Gastroesophageal sphincter (tissue), 4 donors: Measurements from ENCODE around the gene CISD3. TPM values are rescaled to one million over a fixed set of nuclear protein-coding genes. Genes with fewer than 3 reads are reported as not detected.

Experiments used
- ATAC-seq: fragments of 150-250 bp; one replicate; pipeline ENCODE4 v1.9.1; 2016; ENCODE audit warnings: mild to moderate bottlenecking, moderate library complexity
- H3K27ac ChIP-seq, 4 donors: fragments of 200-600 bp; sonication (generic) in 3 of 4; 1 replicate in 3 of 4; 2 replicates in 1 of 4; pipeline ENCODE4 v1.5.1; 2016 to 2019
- H3K27me3 ChIP-seq: fragments of 200-600 bp; sonication (generic); one replicate; pipeline ENCODE4 v1.5.1; 2019
- H3K36me3 ChIP-seq, 2 donors: fragments of 200-600 bp; sonication (generic); one replicate each; pipeline ENCODE4 v1.5.1; 2019; ENCODE audit warnings: control low read depth in 1 of 2
- H3K4me1 ChIP-seq, 3 donors: fragments of 200-600 bp; sonication (generic); 1 replicate in 2 of 3; 2 replicates in 1 of 3; pipeline ENCODE4 v1.5.1; 2016 to 2019; ENCODE audit warnings: control low read depth in 2 of 3
- H3K4me3 ChIP-seq, 2 donors: fragments of 200-600 bp; sonication (generic); one replicate each; pipeline ENCODE4 v1.5.1; 2019; ENCODE audit warnings: mild to moderate bottlenecking in 1 of 2, moderate library complexity in 1 of 2
- H3K9me3 ChIP-seq, 3 donors: fragments of 200-600 bp; sonication (generic); one replicate each; pipeline ENCODE4 v1.5.1; 2017 to 2019; ENCODE audit warnings: control low read depth in 2 of 3
- EP300 ChIP-seq: sonication (generic); formaldehyde crosslinking; IDR thresholded peaks from one replicate; pipeline ENCODE4 v1.6.1; 2017; ENCODE audit warnings: antibody characterized with exemption, mild to moderate bottlenecking
- POLR2A ChIP-seq, 2 donors: fragments of 450-650 bp; IDR thresholded peaks; one replicate each; pipeline ENCODE4 v1.6.1; 2017; ENCODE audit warnings: antibody characterized with exemption in 2 of 2, mild to moderate bottlenecking in 2 of 2, moderate library complexity in 1 of 2
- POLR2AphosphoS5 ChIP-seq: sonication (generic); formaldehyde crosslinking; IDR thresholded peaks from one replicate; pipeline ENCODE4 v1.6.1; 2017; ENCODE audit warnings: antibody characterized with exemption
- WGBS, 2 donors: methylation state at CpG; one replicate each; pipeline ENCODE4 v1.1.5; 2018; ENCODE audit warnings: low coverage in 1 of 2; 5-methylcytosine and 5-hydroxymethylcytosine counted together
- total RNA-seq, 4 donors: library from RNA; depleted of rRNA; stranded (reverse); fragments of >200 nt; gene quantifications; one replicate each; pipeline ENCODE4 v1.1.0, GENCODE V29; 2016
- TF ChIP-seq, protein P1 (sequence below), 4 experiments: fragments of 200-600 bp in 2 of 4; fragments of 450-650 bp in 2 of 4; sonication (generic) in 1 of 4; IDR thresholded peaks; one replicate each; pipeline ENCODE4 v1.5.1; 2017 to 2019; ENCODE audit warnings: antibody characterized with exemption in 4 of 4, mild to moderate bottlenecking in 2 of 4, moderate library complexity in 2 of 4

Gene CISD3
- total RNA-seq, 4 donors from 2014 or later: 8.5 to 14.9 (median 11.1) TPM

DNA sequence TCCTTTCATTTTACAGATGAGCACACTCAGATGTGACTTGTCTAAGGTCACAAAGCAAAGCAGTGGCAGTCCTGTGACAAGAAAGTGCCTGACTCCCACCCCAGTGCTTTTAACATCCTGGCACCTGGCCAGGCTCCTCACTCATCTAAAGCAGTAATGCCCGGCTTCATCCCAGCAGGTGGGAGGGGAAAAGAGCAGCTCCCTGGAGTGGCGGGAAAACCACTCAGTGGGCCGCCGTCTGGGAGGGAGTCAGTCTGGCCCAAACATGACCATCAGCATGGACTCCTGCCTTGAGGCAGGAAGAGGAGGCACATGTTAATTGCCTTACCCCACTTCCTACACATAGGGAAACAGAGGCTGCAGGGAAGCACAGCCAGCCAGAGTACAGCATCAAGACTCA is 15.4 kb downstream of the CISD3 start:
- H3K27me3 ChIP-seq: no peaks in the 10 kb centered on the region
- no peaks in the 10 kb centered on the region for H3K36me3 ChIP-seq
- H3K27ac ChIP-seq: peak overlapping the region in 3 of 4 donors; percentile 84 to 95 (median 91)
- TF ChIP-seq POLR2AphosphoS5: no peak
- no peak for TF ChIP-seq POLR2A (IDR thresholded peaks at IDR 0.05)
- TF ChIP-seq EP300: no peak
- TF ChIP-seq, protein P1, sequence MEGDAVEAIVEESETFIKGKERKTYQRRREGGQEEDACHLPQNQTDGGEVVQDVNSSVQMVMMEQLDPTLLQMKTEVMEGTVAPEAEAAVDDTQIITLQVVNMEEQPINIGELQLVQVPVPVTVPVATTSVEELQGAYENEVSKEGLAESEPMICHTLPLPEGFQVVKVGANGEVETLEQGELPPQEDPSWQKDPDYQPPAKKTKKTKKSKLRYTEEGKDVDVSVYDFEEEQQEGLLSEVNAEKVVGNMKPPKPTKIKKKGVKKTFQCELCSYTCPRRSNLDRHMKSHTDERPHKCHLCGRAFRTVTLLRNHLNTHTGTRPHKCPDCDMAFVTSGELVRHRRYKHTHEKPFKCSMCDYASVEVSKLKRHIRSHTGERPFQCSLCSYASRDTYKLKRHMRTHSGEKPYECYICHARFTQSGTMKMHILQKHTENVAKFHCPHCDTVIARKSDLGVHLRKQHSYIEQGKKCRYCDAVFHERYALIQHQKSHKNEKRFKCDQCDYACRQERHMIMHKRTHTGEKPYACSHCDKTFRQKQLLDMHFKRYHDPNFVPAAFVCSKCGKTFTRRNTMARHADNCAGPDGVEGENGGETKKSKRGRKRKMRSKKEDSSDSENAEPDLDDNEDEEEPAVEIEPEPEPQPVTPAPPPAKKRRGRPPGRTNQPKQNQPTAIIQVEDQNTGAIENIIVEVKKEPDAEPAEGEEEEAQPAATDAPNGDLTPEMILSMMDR (IDR thresholded peaks at IDR 0.05): no peak
- WGBS, 2 donors: 31 to 48% methylated on average over 2 to 4 of the region's 4 CpGs
- H3K4me3 ChIP-seq: no peak overlapping the region
- no peaks in the 10 kb centered on the region for H3K9me3 ChIP-seq
- H3K4me1 ChIP-seq: peaks cover 0 to 91% (median 37%) of the 10 kb centered on the region in 3 donors
- no peak for ATAC-seq

DNA sequence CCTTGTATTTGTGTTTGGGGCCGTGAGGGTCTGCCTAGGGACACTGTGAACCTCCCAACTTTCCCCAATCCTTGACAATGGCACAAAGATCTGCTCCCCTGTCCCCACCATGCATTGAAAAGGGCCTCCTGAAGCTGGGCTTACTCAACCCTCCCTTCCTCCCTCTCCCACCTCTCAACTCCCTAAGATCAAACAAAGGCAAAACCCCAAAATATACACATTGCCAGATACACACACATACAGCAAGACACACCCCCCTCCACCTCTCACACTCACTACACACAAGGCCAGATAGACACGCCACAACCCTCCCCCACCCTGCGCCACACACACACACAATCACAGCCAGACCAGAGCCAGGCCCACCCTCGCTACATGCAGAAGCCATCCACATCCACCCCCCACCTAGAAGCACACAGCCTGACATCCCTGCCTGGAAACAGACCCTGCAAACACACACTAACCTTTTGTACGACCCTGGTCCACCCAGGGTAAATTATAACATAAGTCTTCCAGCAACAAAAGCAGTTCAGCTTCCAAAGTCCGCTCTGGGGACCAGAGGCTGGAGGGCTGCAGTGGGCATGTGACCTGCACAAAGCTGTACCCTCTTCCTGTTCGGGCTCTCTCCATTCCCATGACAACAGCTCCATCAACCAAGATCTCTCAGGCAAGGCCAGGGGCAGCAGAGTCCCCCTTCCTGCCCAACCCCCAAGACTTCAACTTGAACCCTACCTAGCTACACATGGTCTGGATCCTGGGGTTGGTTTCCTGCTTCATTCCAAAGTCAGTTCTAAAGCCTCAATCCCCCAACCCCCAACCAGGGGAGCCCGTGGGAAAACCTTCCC is 16.1 kb downstream of the CISD3 start:
- no peak for ATAC-seq
- TF ChIP-seq, protein P1 (IDR thresholded peaks at IDR 0.05): no peak
- TF ChIP-seq POLR2AphosphoS5 (no peak), EP300 (no peak), POLR2A (IDR thresholded peaks at IDR 0.05) (no peak)
- H3K27ac ChIP-seq: peak overlapping the region in 3 of 4 donors; percentile 84 to 95 (median 91)
- H3K27me3 ChIP-seq: no peaks in the 10 kb centered on the region
- peaks cover 0 to 91% (median 37%) of the 10 kb centered on the region in 3 donors for H3K4me1 ChIP-seq
- peak overlapping the region in 1 of 2 donors; percentile 92 for H3K4me3 ChIP-seq
- no peaks in the 10 kb centered on the region for H3K36me3 ChIP-seq
- WGBS, 2 donors: 37 to 39% methylated on average over 3 of the region's 8 CpGs
- no peaks in the 10 kb centered on the region for H3K9me3 ChIP-seq

DNA sequence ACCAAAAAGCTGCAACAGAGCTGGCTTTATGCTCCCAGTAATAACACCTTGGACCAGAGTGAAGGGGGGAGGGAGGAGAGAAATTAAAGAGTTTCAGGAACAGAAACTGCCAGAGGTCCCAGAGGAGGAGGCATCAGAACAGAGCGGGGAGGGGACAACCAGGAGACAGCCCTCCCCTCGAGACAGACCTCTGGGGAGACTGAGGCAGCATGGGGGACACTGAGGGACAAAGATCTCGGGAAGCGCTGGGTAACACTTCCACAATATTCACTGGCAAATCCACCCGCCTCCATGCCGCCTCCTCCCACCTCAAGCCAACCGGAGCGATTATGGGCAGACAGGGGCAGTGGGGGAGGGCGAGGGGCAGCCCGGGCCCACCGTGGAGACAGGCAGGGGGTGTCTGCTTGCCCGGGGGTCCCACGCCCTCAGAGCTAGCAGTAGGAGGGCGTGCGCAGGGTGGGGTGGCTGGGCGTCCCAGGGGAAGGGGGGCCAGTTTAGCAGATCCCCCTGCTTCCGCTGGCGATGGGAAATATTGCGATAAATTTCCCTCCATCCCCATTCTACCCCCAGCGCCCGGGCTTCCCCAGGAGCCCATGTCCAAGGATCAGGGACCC is 16.8 kb downstream of the CISD3 start:
- 2 to 13% methylated on average over 3 to 6 of the region's 21 CpGs for WGBS, 2 donors
- no peaks in the 10 kb centered on the region for H3K9me3 ChIP-seq
- peak overlapping the region; percentile 92 for H3K4me3 ChIP-seq
- no peaks in the 10 kb centered on the region for H3K36me3 ChIP-seq
- ATAC-seq: no peak
- H3K4me1 ChIP-seq: peaks cover 0 to 91% (median 33%) of the 10 kb centered on the region in 3 donors
- H3K27me3 ChIP-seq: no peaks in the 10 kb centered on the region
- H3K27ac ChIP-seq: peak overlapping the region; percentile 68 to 95 (median 88)
- TF ChIP-seq POLR2AphosphoS5 (no peak), EP300 (no peak), POLR2A (IDR thresholded peaks at IDR 0.05) (no peak)
- TF ChIP-seq, protein P1 (IDR thresholded peaks at IDR 0.05): no peak

DNA sequence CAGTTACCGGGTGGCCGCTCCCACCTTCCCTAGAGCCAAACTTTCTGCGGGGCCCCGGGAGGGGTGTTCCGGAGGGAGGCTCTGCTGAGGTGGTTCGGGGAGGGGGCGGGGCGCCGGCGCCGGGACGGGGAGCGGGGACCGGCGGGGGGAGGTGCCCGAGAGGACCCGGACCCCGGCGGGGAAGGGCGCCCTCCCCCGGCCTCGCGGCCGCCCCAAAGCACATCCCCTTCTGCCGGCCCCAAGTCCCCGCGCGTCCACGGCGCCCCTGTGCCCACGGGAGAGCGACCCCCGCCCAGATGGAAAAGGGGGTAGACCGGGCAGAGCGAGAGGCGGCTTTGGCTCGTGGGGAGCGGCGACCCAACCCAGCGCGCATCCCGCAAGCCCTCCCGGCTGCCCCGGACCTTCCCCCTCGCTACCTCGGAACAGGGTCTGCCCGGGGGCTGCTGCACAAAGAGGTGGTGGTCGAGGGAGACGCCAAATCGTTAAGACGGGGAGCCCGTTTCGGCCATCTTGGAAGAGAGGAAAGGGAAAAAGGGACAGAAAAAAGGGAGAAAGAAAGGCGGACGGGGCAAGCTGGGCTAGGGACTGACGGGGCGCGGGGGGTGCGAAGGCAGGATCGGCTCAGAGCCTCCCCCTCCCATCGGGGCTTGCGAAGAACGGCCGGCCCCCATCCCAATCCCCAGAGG is 17.5 kb downstream of the CISD3 start:
- H3K4me3 ChIP-seq: peak overlapping the region; percentile 92
- no peaks in the 10 kb centered on the region for H3K9me3 ChIP-seq
- peaks cover 0 to 89% (median 28%) of the 10 kb centered on the region in 3 donors for H3K4me1 ChIP-seq
- peak overlapping the region; percentile 68 to 95 (median 88) for H3K27ac ChIP-seq
- H3K36me3 ChIP-seq: no peaks in the 10 kb centered on the region
- H3K27me3 ChIP-seq: no peaks in the 10 kb centered on the region
- WGBS, 2 donors: 0 to 2% methylated on average over 6 to 20 of the region's 64 CpGs
- no peak for ATAC-seq
- TF ChIP-seq POLR2A (IDR thresholded peaks at IDR 0.05): no peak
- TF ChIP-seq, protein P1 (IDR thresholded peaks at IDR 0.05): peak in 1 of 4 experiments; percentile 40
